Mesodermal cell (in vitro differentiated cells): ENCODE data around the gene TAF1B.

Experiments
- H3K27ac ChIP-seq: 2 replicates; pipeline ENCODE4 v1.7.0; 2013; ENCODE audit warnings: mild to moderate bottlenecking, low read depth, low read length, moderate library complexity; ENCODE audit not compliant: severe bottlenecking
- H3K36me3 ChIP-seq: 2 replicates; pipeline ENCODE4 v1.7.1; 2013; ENCODE audit warnings: mild to moderate bottlenecking, low read length, moderate library complexity; ENCODE audit not compliant: control insufficient read depth, insufficient read depth
- H3K4me1 ChIP-seq: one replicate; pipeline ENCODE4 v1.7.1; 2013; ENCODE audit warnings: mild to moderate bottlenecking, low read length; ENCODE audit not compliant: insufficient read depth, control insufficient read depth, poor library complexity, severe bottlenecking
- H3K4me3 ChIP-seq: 2 replicates; pipeline ENCODE4 v1.7.0; 2013; ENCODE audit warnings: low read length, control low read depth, mild to moderate bottlenecking; ENCODE audit not compliant: insufficient read depth, poor library complexity, severe bottlenecking; ENCODE audit errors: extremely low read depth
- H3K9me3 ChIP-seq: 2 replicates; pipeline ENCODE4 v1.7.1; 2013; ENCODE audit warnings: mild to moderate bottlenecking, low read length, moderate library complexity; ENCODE audit not compliant: control insufficient read depth
- WGBS, 2 experiments: methylation state at CpG; one replicate each; pipeline ENCODE4 v1.1.5; 2013; ENCODE audit warnings: missing lambda C conversion rate in 2 of 2; ENCODE audit not compliant: insufficient coverage in 2 of 2; 5-methylcytosine and 5-hydroxymethylcytosine counted together

The TAF1B gene

DNA sequence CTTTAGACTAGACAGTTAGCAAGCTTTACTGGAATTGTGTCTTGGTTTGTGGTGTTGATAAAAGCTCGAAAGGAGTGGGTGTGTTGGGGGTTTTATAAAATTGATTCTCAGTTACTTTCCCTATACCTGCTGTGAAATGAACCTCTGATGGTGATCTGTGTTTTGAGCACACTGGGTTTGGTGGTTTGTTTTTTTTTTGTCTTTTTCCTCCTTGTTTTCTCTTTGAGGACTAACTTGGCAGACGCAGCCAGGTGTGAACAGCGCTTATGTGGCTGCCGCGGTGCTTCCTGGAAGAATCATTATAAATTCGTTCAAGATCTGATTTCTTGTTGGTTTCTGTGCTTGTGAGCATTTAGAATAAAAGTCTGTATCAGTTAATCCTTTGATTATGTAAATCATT, 136.7 kb downstream of the TAF1B start:
- H3K4me1 ChIP-seq: peaks cover 7% of the 10 kb centered on the region
- H3K36me3 ChIP-seq: no peaks in the 10 kb centered on the region
- no peak overlapping the region for H3K27ac ChIP-seq
- H3K4me3 ChIP-seq: no peak overlapping the region
- H3K9me3 ChIP-seq: no peaks in the 10 kb centered on the region
- WGBS, 2 experiments: 67% methylated on average over 1 of the region's 6 CpGs; no CpG with 5 or more reads in 1 of the 2 experiments

DNA sequence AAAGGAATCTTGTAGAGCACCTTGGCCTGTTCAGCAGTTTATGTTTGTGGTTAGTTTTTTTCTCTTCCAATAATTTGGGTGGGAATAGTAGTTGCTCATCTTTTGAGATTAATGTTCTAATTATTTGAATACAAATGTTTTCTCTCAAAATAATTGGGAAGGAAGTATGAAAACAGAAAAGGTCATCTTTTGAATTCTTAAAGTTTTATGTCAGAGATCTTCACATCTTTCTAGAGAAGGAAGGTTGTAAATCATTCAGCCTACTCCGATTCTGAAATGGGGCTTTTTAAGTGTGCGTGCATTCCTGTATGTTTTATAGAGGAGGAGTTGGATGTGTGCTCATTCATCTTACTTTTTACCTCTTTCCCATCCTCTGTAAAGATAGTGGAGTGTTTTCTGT, 137.2 kb downstream of the TAF1B start:
- peaks cover 4% of the 10 kb centered on the region for H3K4me1 ChIP-seq
- WGBS, 2 experiments: no CpG with 5 or more reads among the region's 2 CpGs
- no peak overlapping the region for H3K4me3 ChIP-seq
- no peaks in the 10 kb centered on the region for H3K36me3 ChIP-seq
- no peak overlapping the region for H3K27ac ChIP-seq
- no peaks in the 10 kb centered on the region for H3K9me3 ChIP-seq

DNA sequence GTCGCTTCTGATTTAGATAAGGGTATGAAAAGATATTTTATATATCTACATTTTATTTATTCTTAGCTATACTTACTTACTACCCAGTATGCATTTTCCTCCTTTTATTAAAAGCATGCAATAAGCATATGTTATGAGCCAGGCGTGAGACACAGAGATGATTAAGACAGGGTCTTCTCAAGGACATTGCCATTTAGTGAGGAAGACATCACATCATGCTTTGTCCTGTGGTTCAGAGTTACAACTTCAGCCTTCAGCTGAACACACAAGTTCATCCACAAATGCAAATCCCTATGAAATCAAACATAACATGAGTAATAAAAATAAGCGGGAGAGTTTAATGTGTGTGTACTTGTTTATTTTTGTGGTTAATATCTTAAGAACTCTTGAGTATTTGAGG, 138.4 kb downstream of the TAF1B start:
- H3K9me3 ChIP-seq: no peaks in the 10 kb centered on the region
- 100% methylated on average over 1 of the region's 3 CpGs; no CpG with 5 or more reads in 1 of the 2 experiments for WGBS, 2 experiments
- no peak overlapping the region for H3K4me3 ChIP-seq
- no peaks in the 10 kb centered on the region for H3K4me1 ChIP-seq
- no peak overlapping the region for H3K27ac ChIP-seq
- H3K36me3 ChIP-seq: no peaks in the 10 kb centered on the region

DNA sequence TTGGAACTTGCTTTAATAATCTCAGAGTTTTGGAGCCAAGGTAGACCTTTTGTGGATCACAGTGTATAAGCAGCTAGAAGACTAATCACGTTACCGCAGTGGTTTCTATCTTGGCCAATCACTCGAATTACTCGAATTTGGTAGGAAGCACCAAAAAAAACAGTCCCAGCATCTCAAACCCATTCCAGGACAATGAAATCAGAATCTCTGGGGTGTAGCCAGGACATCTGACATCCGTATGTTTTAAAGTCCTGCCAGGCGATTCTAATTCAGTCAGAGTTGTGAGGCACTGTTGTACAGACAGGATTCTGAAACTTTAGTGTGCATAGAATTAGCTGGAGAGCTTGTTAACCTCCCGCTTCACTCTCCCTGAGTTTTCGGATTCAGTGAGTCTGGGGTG, 139.0 kb downstream of the TAF1B start:
- no peak overlapping the region for H3K27ac ChIP-seq
- H3K4me3 ChIP-seq: no peak overlapping the region
- no peaks in the 10 kb centered on the region for H3K36me3 ChIP-seq
- no peaks in the 10 kb centered on the region for H3K4me1 ChIP-seq
- WGBS, 2 experiments: 90 to 91% methylated on average over 7 to 8 of the region's 8 CpGs
- no peaks in the 10 kb centered on the region for H3K9me3 ChIP-seq

DNA sequence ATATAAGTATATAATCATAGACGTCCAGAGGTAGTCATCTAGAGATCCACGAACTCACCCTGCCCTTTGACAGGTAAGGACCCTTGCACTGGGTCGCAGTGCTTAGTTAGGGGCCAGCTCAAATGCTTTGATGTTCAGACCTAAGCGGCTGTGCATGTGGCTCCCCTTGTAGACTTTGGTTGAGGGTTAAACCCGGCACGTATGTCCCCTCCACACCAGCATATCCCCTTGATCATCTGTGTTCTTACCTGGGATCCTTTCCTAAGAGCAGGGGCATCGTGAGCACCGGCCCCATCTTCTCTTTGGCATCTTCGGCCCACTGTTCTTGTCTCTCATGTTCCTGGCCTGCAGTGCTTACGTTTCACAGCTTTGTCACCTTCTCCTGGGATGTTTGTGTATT, 139.6 kb downstream of the TAF1B start:
- WGBS, 2 experiments: 77 to 100% methylated on average over 4 to 9 of the region's 10 CpGs
- Histone ChIP-seq H3K9me3 (no peaks in the 10 kb centered on the region), H3K27ac (no peak overlapping the region), H3K4me3 (no peak overlapping the region), H3K36me3 (no peaks in the 10 kb centered on the region), H3K4me1 (no peaks in the 10 kb centered on the region)

DNA sequence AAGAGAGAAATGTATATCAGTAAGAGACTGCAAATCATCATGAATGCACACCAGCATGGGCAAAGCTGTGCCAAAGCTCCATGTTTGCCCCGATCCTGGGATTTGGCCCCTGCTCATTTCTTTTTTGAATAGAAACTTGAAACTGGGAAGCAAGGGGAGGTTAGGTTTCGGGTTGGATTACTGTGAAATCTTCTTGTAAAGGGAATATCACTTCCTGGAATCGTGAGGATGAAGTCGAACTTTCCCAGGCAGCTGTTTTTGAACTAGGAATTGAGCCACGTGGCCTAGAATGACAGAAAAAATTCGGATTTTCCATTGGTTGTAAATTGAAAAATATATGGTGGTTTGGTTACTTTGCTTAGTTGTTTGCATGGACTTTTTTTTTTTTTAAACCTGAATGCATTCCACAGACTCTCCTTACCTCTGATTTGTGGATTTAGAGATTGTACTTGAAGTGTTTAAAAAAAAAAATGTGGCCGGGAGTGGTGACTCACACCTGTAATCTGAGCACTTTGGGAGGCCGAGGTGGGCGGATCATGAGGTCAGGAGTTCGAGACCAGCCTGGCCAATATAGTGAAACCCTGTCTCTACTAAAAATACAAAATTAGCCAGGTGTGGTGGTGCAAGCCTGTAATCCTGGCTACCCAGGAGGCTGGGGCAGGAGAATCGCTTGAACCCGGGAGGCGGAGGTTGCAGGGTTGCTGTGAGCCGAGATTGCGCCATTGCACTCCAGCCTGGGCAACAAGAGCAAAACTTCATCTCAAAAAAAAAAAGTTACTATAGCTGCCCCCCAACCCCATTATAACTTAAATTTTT, 140.3 kb downstream of the TAF1B start:
- WGBS, 2 experiments: 79 to 84% methylated on average over 8 to 13 of the region's 15 CpGs

More for the DNA sequence above, 140.3 kb downstream of the TAF1B start:
- no peak overlapping the region for H3K4me3 ChIP-seq
- H3K36me3 ChIP-seq: no peaks in the 10 kb centered on the region
- no peak overlapping the region for H3K27ac ChIP-seq
- H3K9me3 ChIP-seq: no peaks in the 10 kb centered on the region
- H3K4me1 ChIP-seq: no peaks in the 10 kb centered on the region
